Measurements from ENCODE around the gene OR5T1. TPM values are rescaled to one million over a fixed set of nuclear protein-coding genes. Genes with fewer than 3 reads are reported as not detected.

Gene OR5T1
- total RNA-seq = not detected
- polyA plus RNA-seq = not detected

DNA sequence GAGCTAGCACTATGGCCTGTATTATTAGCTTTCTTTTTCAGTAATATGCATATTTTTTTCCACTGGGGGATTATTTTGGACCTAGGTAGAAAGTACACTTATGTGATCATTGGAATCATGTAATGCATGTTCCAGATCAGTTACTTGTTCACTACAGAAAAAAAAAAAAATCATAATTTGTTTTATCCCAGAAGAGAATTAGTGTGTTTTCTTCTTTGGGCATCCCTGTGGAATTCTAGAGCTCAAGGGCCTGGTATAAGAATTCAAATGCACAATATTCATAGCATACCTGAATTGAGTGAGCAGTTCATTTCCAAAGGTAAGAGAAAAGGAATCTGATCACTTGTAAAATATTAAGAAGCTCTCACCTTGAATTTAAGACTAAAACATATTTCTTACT lies at the start of gene OR5T1:
OR5T1 (plus strand) TSS at position 301 of the 400 bp plus-strand sequence. CDS start 1,485 bp downstream, outside the sequence.
- Histone ChIP-seq H3K27me3 (ENCODE audit: control insufficient read depth, insufficient read depth, low read length) (no peaks in the 10 kb centered on the region), H3K27ac (ENCODE audit: insufficient read depth, low read length, poor library complexity, severe bottlenecking) (no peak within 1 kb of the TSS), H3K9me3 (ENCODE audit: control insufficient read depth in 2 of 2, low read length in 2 of 2) (peaks cover 0 to 5% of the 10 kb centered on the region in 2 experiments), H3K4me3 (ENCODE audit: low read depth, low read length) (no peak within 1 kb of the TSS), H3K36me3 (ENCODE audit: control insufficient read depth, insufficient read depth, low read length) (no peaks in the 10 kb centered on the region), H3K4me1 (ENCODE audit: control insufficient read depth, insufficient read depth, low read length, poor library complexity, severe bottlenecking) (no peaks in the 10 kb centered on the region)
- H3K27me3 Mint-ChIP-seq = no peaks in the 10 kb centered on the region
- H3K4me1 Mint-ChIP-seq = no peaks in the 10 kb centered on the region
- DNase-seq (no peak), ATAC-seq (ENCODE audit: low read depth in 2 of 2) (no peak)
- peaks cover 3 to 23% (median 8%) of the 10 kb centered on the region in 7 donors for H3K9me3 Mint-ChIP-seq
- H3K36me3 Mint-ChIP-seq = no peaks in the 10 kb centered on the region
- H3K4me3 Mint-ChIP-seq = no peak within 1 kb of the TSS
- no peak within 1 kb of the TSS for H3K27ac Mint-ChIP-seq

DNA sequence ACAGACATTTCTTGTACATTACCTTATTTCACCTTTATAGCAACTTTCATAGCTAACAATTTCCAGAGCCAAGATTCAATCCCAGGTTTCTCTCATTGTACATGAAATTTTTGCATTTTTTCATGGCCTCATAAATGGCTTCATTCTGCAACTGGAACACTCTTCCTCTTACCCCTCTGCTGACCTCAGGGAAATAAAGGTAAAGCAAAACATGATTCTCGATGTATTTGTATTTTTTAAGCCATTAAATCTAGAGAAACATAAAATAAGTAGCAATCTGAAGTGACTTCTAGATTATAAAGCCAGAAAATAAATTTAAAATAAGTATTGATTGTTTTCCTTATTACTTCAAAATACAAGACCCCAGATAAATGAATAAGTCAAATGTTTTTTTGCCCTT lies 39.8 kb upstream of the OR5T1 start, which contains the start of gene OR5T2:
OR5T2 (minus strand) TSS at position 101 of the 400 bp plus-strand sequence. CDS start 1,193 bp downstream, outside the sequence.
- Mint-ChIP-seq H3K4me3 (no peak within 1 kb of the TSS), H3K27me3 (no peaks in the 10 kb centered on the region)
- H3K27me3 ChIP-seq (ENCODE audit: control insufficient read depth, insufficient read depth, low read length) = no peaks in the 10 kb centered on the region

DNA sequence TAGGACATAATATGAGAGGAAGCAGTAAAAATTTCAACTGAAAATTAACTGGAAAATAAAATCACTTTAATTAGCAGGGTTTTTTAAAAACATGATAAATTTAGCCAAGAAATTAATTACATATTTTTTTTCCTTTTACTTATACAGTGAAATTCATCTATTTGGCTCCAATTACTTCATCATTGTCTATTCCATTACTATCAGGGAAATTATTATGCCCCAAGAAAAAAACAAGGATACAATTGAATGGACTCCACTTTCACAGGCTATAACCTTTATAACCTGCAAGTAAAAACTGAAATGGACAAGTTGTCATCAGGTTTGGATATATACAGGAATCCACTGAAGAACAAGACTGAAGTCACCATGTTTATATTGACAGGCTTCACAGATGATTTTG lies 22.0 kb upstream of the OR5T1 start, which contains the start of gene OR5T3:
OR5T3 (plus strand) TSS at position 301 of the 400 bp plus-strand sequence; CDS start at position 301, 0 bp downstream.
- Mint-ChIP-seq H3K27ac (no peak within 1 kb of the TSS), H3K4me1 (no peaks in the 10 kb centered on the region), H3K36me3 (no peaks in the 10 kb centered on the region), H3K4me3 (no peak within 1 kb of the TSS), H3K9me3 (peaks cover 0 to 20% (median 4%) of the 10 kb centered on the region in 7 donors), H3K27me3 (no peaks in the 10 kb centered on the region)
- Histone ChIP-seq H3K4me1 (ENCODE audit: control insufficient read depth, insufficient read depth, low read length, poor library complexity, severe bottlenecking) (no peaks in the 10 kb centered on the region), H3K27me3 (ENCODE audit: control insufficient read depth, insufficient read depth, low read length) (no peaks in the 10 kb centered on the region), H3K36me3 (ENCODE audit: control insufficient read depth, insufficient read depth, low read length) (no peaks in the 10 kb centered on the region), H3K27ac (ENCODE audit: insufficient read depth, low read length, poor library complexity, severe bottlenecking) (no peak within 1 kb of the TSS), H3K9me3 (ENCODE audit: control insufficient read depth in 2 of 2, low read length in 2 of 2) (peaks cover 0 to 3% of the 10 kb centered on the region in 2 experiments), H3K4me3 (ENCODE audit: low read depth, low read length) (no peak within 1 kb of the TSS)
- ATAC-seq (ENCODE audit: low read depth in 2 of 2) = no peak
- no peak for DNase-seq

More for the DNA sequence above, 39.8 kb upstream of the OR5T1 start, which contains the start of gene OR5T2:
- no peaks in the 10 kb centered on the region for H3K4me1 Mint-ChIP-seq
- Histone ChIP-seq H3K27ac (ENCODE audit: insufficient read depth, low read length, poor library complexity, severe bottlenecking) (no peak within 1 kb of the TSS), H3K4me1 (ENCODE audit: control insufficient read depth, insufficient read depth, low read length, poor library complexity, severe bottlenecking) (no peaks in the 10 kb centered on the region), H3K4me3 (ENCODE audit: low read depth, low read length) (no peak within 1 kb of the TSS), H3K9me3 (ENCODE audit: control insufficient read depth in 2 of 2, low read length in 2 of 2) (peaks cover 0 to 4% of the 10 kb centered on the region in 2 experiments), H3K36me3 (ENCODE audit: control insufficient read depth, insufficient read depth, low read length) (no peaks in the 10 kb centered on the region)
- DNase-seq (no peak), ATAC-seq (ENCODE audit: low read depth in 2 of 2) (no peak)
- H3K27ac Mint-ChIP-seq = no peak within 1 kb of the TSS
- no peaks in the 10 kb centered on the region for H3K36me3 Mint-ChIP-seq
- peaks cover 2 to 17% (median 6%) of the 10 kb centered on the region in 7 donors for H3K9me3 Mint-ChIP-seq

DNA sequence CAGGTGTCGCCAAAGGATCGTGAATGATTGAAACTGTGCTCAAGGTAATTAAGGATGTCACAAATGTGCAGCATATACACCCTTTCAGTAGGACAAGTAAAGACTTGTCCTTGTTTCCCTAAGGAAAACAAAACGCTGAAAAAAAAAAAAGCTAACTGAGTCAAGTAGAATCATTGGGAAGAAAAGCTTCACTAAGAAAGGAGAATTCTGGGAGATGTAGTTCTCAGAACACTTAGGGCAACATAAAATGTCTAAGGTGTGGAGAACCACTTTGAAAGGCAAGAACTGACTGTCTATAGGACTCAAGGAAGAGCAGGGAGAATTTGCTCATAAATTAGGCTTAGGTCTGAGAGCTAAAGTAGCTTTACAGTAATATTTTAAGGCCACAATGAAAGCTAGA lies 2.9 kb upstream of the OR5T1 start:
- Histone ChIP-seq H3K4me1 (ENCODE audit: control insufficient read depth, insufficient read depth, low read length, poor library complexity, severe bottlenecking) (no peaks in the 10 kb centered on the region), H3K36me3 (ENCODE audit: control insufficient read depth, insufficient read depth, low read length) (no peaks in the 10 kb centered on the region), H3K4me3 (ENCODE audit: low read depth, low read length) (no peak overlapping the region), H3K27me3 (ENCODE audit: control insufficient read depth, insufficient read depth, low read length) (no peaks in the 10 kb centered on the region), H3K27ac (ENCODE audit: insufficient read depth, low read length, poor library complexity, severe bottlenecking) (no peak overlapping the region), H3K9me3 (ENCODE audit: control insufficient read depth in 2 of 2, low read length in 2 of 2) (peaks cover 0 to 1% of the 10 kb centered on the region in 2 experiments)
- H3K27ac Mint-ChIP-seq = no peak overlapping the region
- no peaks in the 10 kb centered on the region for H3K27me3 Mint-ChIP-seq
- no peak for ATAC-seq (ENCODE audit: low read depth in 2 of 2)
- peaks cover 0 to 20% (median 3%) of the 10 kb centered on the region in 7 donors for H3K9me3 Mint-ChIP-seq
- no peak overlapping the region for H3K4me3 Mint-ChIP-seq
- H3K4me1 Mint-ChIP-seq = no peaks in the 10 kb centered on the region
- DNase-seq = no peak
- H3K36me3 Mint-ChIP-seq = no peaks in the 10 kb centered on the region

DNA sequence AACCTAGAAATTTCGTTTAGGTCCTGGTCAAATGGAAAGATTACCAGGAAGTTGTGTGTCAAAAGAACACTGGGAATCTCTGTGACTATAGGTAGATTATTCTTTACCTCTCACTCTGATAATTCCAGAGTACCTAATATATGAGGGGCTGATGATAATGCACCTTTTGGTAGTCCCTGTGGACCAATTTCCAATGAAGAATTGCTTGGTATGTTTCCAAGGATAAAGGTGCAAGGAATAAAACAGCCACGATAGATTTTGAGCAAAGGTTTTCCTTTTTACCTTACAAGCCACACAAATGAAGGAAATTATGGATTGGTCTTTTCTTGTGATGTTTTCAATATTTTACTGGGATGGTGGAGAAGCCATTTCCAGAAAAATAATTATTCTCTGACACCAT lies 18.2 kb downstream of the OR5T1 start, which contains the start of gene OR8H1:
OR8H1 (minus strand) TSS at position 101 of the 400 bp plus-strand sequence. CDS start 1,192 bp downstream, outside the sequence.
- no peak for ATAC-seq (ENCODE audit: low read depth in 2 of 2)
- Histone ChIP-seq H3K36me3 (ENCODE audit: control insufficient read depth, insufficient read depth, low read length) (no peaks in the 10 kb centered on the region), H3K27ac (ENCODE audit: insufficient read depth, low read length, poor library complexity, severe bottlenecking) (no peak within 1 kb of the TSS), H3K9me3 (ENCODE audit: control insufficient read depth in 2 of 2, low read length in 2 of 2) (peaks cover 0 to 2% of the 10 kb centered on the region in 2 experiments), H3K27me3 (ENCODE audit: control insufficient read depth, insufficient read depth, low read length) (no peaks in the 10 kb centered on the region), H3K4me3 (ENCODE audit: low read depth, low read length) (no peak within 1 kb of the TSS), H3K4me1 (ENCODE audit: control insufficient read depth, insufficient read depth, low read length, poor library complexity, severe bottlenecking) (no peaks in the 10 kb centered on the region)
- Mint-ChIP-seq H3K27ac (no peak within 1 kb of the TSS), H3K9me3 (peaks cover 0 to 22% (median 4%) of the 10 kb centered on the region in 7 donors), H3K4me1 (no peaks in the 10 kb centered on the region), H3K36me3 (no peaks in the 10 kb centered on the region), H3K4me3 (no peak within 1 kb of the TSS), H3K27me3 (no peaks in the 10 kb centered on the region)
- DNase-seq = no peak

DNA sequence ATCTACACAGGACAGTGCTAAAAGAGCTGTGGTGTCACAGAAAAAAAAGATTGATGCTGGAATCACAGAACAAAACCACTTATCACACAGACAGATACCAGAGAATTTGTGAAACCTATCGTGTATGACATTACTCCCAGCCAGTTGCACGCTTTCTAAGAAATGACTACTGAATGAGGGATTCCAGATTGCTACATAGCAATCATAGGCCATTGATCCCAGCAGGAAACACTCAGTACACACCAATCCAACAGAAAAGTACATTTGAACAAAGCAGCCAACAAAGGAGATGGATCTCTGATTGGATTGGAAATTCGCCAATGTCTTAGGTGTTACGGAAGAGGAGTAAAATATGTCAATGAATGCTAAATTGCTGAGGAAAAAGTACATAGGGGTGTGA lies 22.9 kb downstream of the OR5T1 start:
- no peak overlapping the region for H3K27ac ChIP-seq (ENCODE audit: insufficient read depth, low read length, poor library complexity, severe bottlenecking)
- H3K4me3 ChIP-seq (ENCODE audit: low read depth, low read length) = no peak overlapping the region
- H3K4me1 ChIP-seq (ENCODE audit: control insufficient read depth, insufficient read depth, low read length, poor library complexity, severe bottlenecking) = no peaks in the 10 kb centered on the region
- DNase-seq (no peak), ATAC-seq (ENCODE audit: low read depth in 2 of 2) (no peak)
- no peak overlapping the region for H3K27ac Mint-ChIP-seq
- no peaks in the 10 kb centered on the region for H3K36me3 ChIP-seq (ENCODE audit: control insufficient read depth, insufficient read depth, low read length)
- no peaks in the 10 kb centered on the region for H3K4me1 Mint-ChIP-seq
- no peaks in the 10 kb centered on the region for H3K27me3 Mint-ChIP-seq
- H3K36me3 Mint-ChIP-seq = no peaks in the 10 kb centered on the region
- peaks cover 0 to 2% of the 10 kb centered on the region in 2 experiments for H3K9me3 ChIP-seq (ENCODE audit: control insufficient read depth in 2 of 2, low read length in 2 of 2)
- peaks cover 0 to 13% (median 3%) of the 10 kb centered on the region in 7 donors for H3K9me3 Mint-ChIP-seq
- no peaks in the 10 kb centered on the region for H3K27me3 ChIP-seq (ENCODE audit: control insufficient read depth, insufficient read depth, low read length)
- no peak overlapping the region for H3K4me3 Mint-ChIP-seq

DNA sequence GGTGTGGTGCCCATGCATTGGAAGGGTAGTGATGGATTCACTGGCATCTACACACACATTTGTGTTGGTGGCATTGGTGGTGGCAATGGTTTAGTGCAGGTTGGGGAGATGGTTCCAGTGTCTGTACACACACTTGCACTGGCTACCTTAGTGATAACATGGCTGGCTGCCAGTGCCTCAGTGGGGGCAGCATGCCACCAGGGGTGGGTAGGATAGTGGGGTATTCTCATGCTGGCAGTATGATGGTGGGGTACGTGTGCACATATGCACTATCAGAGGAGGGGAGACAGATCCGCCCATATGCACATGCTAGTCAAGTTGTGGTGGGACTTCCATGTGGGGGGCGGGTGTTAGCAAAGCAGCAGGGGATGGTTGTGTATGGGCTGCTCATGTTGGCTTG lies 33.9 kb downstream of the OR5T1 start:
- Mint-ChIP-seq H3K27ac (no peak overlapping the region), H3K4me1 (no peaks in the 10 kb centered on the region), H3K4me3 (no peak overlapping the region), H3K27me3 (no peaks in the 10 kb centered on the region), H3K36me3 (no peaks in the 10 kb centered on the region), H3K9me3 (peaks cover 6 to 39% (median 21%) of the 10 kb centered on the region in 7 donors)
- Histone ChIP-seq H3K27me3 (ENCODE audit: control insufficient read depth, insufficient read depth, low read length) (no peaks in the 10 kb centered on the region), H3K36me3 (ENCODE audit: control insufficient read depth, insufficient read depth, low read length) (no peaks in the 10 kb centered on the region), H3K4me3 (ENCODE audit: low read depth, low read length) (no peak overlapping the region), H3K9me3 (ENCODE audit: control insufficient read depth in 2 of 2, low read length in 2 of 2) (peaks cover 4 to 5% of the 10 kb centered on the region in 2 experiments), H3K27ac (ENCODE audit: insufficient read depth, low read length, poor library complexity, severe bottlenecking) (no peak overlapping the region), H3K4me1 (ENCODE audit: control insufficient read depth, insufficient read depth, low read length, poor library complexity, severe bottlenecking) (no peaks in the 10 kb centered on the region)
- ATAC-seq (ENCODE audit: low read depth in 2 of 2) (no peak), DNase-seq (no peak)

DNA sequence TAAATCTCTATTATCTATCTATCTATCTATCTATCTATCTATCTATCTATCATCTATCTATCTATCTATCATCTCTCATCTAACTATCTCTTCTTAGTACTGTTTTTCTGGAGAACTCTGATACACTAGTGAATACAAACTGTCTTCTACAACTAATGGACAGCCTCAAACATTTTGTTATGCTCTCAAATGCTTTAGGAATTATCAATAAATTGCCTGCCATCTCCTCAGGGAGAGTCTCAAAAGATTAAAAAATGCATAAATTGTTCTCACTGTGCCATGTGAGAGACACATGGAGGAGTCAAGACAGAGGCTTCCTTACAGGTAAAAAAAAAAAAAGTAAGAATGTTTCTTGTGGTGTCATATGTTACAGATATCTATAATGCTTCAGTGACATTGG lies 40.9 kb downstream of the OR5T1 start, which contains the start of gene OR8K3:
OR8K3 (plus strand) TSS at position 301 of the 400 bp plus-strand sequence. CDS start 3,163 bp downstream, outside the sequence.
- Mint-ChIP-seq H3K36me3 (no peaks in the 10 kb centered on the region), H3K9me3 (peaks cover 1 to 17% (median 9%) of the 10 kb centered on the region in 7 donors), H3K4me3 (no peak within 1 kb of the TSS), H3K4me1 (no peaks in the 10 kb centered on the region), H3K27me3 (no peaks in the 10 kb centered on the region), H3K27ac (no peak within 1 kb of the TSS)
- DNase-seq (no peak), ATAC-seq (ENCODE audit: low read depth in 2 of 2) (no peak)
- H3K4me3 ChIP-seq (ENCODE audit: low read depth, low read length) = no peak within 1 kb of the TSS
- H3K4me1 ChIP-seq (ENCODE audit: control insufficient read depth, insufficient read depth, low read length, poor library complexity, severe bottlenecking) = no peaks in the 10 kb centered on the region
- peaks cover 0 to 2% of the 10 kb centered on the region in 2 experiments for H3K9me3 ChIP-seq (ENCODE audit: control insufficient read depth in 2 of 2, low read length in 2 of 2)
- H3K27ac ChIP-seq (ENCODE audit: insufficient read depth, low read length, poor library complexity, severe bottlenecking) = no peak within 1 kb of the TSS
- no peaks in the 10 kb centered on the region for H3K36me3 ChIP-seq (ENCODE audit: control insufficient read depth, insufficient read depth, low read length)
- H3K27me3 ChIP-seq (ENCODE audit: control insufficient read depth, insufficient read depth, low read length) = no peaks in the 10 kb centered on the region
